Stimulated activated memory B cell treated with anti-CD40 and anti-IgM and Interleukin-4, amounts not matched to agents 10 μg/mL and 1 μg/mL and 100 μg/mL, for 72 hours (primary cell): ENCODE measurements around the gene PFKP.

Experiments
- ATAC-seq: fragments of 150-1000 bp; cut with Tn5 transposase; 2 replicates; pipeline ENCODE4 v1.10.0; 2021
- H3K27ac Mint-ChIP-seq: one replicate; pipeline ENCODE4 v1.8.0; 2022; ENCODE audit warnings: mild to moderate bottlenecking, mixed read lengths
- H3K27me3 Mint-ChIP-seq: one replicate; pipeline ENCODE4 v1.8.0; 2022; ENCODE audit warnings: mixed read lengths
- H3K36me3 Mint-ChIP-seq: one replicate; pipeline ENCODE4 v1.8.0; 2022; ENCODE audit warnings: mixed read lengths
- H3K4me1 Mint-ChIP-seq: one replicate; pipeline ENCODE4 v1.8.0; 2022; ENCODE audit warnings: mixed read lengths
- H3K4me3 Mint-ChIP-seq: one replicate; pipeline ENCODE4 v1.8.0; 2022; ENCODE audit warnings: mild to moderate bottlenecking, moderate library complexity, mixed read lengths
- H3K9me3 Mint-ChIP-seq: one replicate; pipeline ENCODE4 v1.8.0; 2022; ENCODE audit warnings: mixed read lengths

Gene PFKP

DNA sequence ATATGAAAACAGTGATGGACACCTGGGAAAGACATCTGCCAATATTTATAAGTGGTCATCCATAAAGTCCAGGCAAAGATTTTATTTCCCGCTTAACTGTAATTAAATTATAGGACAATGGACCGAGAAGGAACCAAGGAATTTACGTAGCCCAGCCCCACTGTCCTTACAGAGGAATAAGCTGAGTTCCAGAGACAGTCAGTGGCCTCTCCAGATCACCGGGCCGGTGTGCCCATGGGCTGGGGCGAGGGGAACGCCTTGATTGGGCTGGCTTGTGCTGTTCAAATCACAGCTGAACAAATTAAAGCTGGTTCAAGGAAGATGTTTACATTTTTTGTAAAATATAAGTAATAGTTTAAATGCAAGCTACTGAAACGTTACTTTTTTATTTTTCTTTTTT, 40.7 kb downstream of the PFKP start:
- no peak overlapping the region for H3K27ac Mint-ChIP-seq
- no peaks in the 10 kb centered on the region for H3K9me3 Mint-ChIP-seq
- no peak for ATAC-seq
- H3K36me3 Mint-ChIP-seq: peaks cover 76% of the 10 kb centered on the region
- H3K4me3 Mint-ChIP-seq: no peak overlapping the region
- H3K27me3 Mint-ChIP-seq: no peaks in the 10 kb centered on the region
- H3K4me1 Mint-ChIP-seq: peaks cover 15% of the 10 kb centered on the region

DNA sequence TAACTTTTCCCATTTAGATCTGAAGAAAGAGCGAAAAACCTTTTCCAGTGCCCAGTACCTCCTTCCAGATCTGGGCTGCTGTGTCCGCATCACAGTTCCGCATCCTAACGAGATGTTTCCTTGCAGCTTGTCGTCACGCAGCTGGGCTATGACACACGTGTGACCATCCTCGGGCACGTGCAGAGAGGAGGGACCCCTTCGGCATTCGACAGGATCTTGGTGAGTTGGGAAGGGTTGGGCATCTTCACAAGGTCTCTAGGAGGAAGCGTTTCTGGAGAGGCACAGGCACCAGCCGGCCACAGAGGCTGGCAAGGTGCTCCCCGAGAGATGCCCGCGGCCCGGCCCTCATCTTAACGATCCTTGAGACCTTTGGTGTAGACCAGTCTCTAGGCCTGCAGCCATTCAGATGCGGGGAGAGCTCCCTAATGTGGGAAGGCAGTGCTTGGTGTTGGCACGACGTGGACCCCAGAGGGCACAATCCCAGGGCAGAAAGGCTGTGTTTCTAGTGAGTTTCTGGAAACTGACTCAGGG, 41.3 kb downstream of the PFKP start:
- H3K36me3 Mint-ChIP-seq: peaks cover 76% of the 10 kb centered on the region
- no peak overlapping the region for H3K27ac Mint-ChIP-seq

DNA sequence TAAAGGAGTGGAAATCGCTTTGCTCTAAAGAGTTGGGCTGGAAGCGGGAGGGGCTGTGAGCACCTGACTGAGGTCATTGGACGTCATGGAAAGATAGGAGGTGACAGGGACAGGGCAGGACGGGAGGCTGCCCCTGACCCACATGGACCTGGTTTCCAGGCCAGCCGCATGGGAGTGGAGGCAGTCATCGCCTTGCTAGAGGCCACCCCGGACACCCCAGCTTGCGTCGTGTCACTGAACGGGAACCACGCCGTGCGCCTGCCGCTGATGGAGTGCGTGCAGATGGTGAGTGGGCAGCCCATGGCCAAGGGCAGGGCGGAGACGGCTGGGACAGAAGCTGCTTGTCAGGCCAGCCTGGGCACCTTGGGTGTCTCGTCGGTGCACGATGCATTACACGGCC, 41.8 kb downstream of the PFKP start:
- no peaks in the 10 kb centered on the region for H3K9me3 Mint-ChIP-seq
- no peak for ATAC-seq
- H3K27me3 Mint-ChIP-seq: no peaks in the 10 kb centered on the region
- peaks cover 74% of the 10 kb centered on the region for H3K36me3 Mint-ChIP-seq
- no peak overlapping the region for H3K4me3 Mint-ChIP-seq
- H3K27ac Mint-ChIP-seq: no peak overlapping the region
- peaks cover 15% of the 10 kb centered on the region for H3K4me1 Mint-ChIP-seq

More for the DNA sequence above, 41.3 kb downstream of the PFKP start:
- ATAC-seq: no peak
- H3K4me3 Mint-ChIP-seq: no peak overlapping the region
- no peaks in the 10 kb centered on the region for H3K9me3 Mint-ChIP-seq
- H3K4me1 Mint-ChIP-seq: peaks cover 15% of the 10 kb centered on the region
- H3K27me3 Mint-ChIP-seq: no peaks in the 10 kb centered on the region

DNA sequence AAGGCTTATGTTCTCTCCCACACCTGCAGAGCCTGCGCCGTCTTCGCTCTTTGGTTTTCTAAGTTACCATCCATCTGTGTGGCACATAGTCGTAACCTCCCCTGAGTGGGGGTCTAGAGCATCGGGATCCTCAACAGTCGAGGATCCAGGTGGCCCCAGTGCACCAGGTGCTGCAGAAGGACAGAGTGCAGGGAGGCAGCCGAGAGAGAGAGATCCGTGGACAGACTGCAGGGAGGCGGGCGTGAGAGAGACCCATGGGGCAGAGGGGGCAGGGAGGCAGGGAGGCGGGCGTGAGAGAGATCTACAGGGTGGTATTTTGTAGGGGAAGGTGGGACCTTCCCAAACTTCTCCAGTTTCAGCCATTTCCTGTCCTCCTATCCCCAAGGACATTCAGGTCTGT, 42.3 kb downstream of the PFKP start:
- H3K4me1 Mint-ChIP-seq: peaks cover 15% of the 10 kb centered on the region
- ATAC-seq: no peak
- H3K36me3 Mint-ChIP-seq: peaks cover 74% of the 10 kb centered on the region

DNA sequence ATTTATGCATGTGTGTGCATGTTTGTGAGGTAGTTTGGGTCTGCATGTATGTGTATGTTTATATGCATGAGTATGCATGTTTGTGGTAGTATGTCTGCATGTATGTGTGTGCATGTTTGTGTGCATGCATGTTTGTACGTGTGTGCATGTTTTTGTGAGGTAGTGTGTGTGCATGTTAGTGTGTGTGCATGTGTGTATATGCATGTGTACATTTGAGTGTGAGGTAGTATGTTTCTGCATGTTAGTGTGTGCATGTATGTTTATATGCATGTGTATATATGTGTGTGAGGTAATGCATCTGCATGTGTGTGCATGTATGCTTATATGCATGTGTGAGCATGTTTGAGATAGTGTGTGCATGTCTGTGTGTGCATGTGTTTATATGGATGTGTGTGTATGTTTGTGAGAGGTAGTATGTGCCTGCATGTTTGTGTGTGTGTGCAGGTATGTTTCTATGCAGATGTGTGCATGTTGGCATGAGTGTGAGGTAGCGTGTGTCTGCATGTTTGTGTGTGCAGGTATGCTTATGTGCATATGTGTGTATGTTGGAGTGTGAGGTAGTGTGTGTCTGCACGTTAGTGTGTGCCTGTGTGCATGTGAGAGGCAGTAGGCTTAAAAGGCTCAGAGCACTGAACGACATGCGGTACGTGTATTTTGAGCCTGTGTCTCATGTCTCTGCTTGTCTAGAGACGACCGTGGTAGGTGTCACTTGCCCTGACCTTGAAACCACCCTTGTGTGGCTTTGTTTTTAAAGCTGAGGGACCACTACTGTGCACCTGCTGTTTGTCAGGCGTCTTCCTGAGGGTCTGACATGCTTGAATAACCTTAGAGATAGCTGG, 43.7 kb downstream of the PFKP start:
- no peak for ATAC-seq
- H3K27ac Mint-ChIP-seq: no peak overlapping the region
- peaks cover 74% of the 10 kb centered on the region for H3K36me3 Mint-ChIP-seq
- no peaks in the 10 kb centered on the region for H3K27me3 Mint-ChIP-seq
- peaks cover 15% of the 10 kb centered on the region for H3K4me1 Mint-ChIP-seq
- no peaks in the 10 kb centered on the region for H3K9me3 Mint-ChIP-seq
- no peak overlapping the region for H3K4me3 Mint-ChIP-seq

More for the DNA sequence above, 42.3 kb downstream of the PFKP start:
- no peak overlapping the region for H3K27ac Mint-ChIP-seq
- H3K9me3 Mint-ChIP-seq: no peaks in the 10 kb centered on the region
- H3K27me3 Mint-ChIP-seq: no peaks in the 10 kb centered on the region
- no peak overlapping the region for H3K4me3 Mint-ChIP-seq

DNA sequence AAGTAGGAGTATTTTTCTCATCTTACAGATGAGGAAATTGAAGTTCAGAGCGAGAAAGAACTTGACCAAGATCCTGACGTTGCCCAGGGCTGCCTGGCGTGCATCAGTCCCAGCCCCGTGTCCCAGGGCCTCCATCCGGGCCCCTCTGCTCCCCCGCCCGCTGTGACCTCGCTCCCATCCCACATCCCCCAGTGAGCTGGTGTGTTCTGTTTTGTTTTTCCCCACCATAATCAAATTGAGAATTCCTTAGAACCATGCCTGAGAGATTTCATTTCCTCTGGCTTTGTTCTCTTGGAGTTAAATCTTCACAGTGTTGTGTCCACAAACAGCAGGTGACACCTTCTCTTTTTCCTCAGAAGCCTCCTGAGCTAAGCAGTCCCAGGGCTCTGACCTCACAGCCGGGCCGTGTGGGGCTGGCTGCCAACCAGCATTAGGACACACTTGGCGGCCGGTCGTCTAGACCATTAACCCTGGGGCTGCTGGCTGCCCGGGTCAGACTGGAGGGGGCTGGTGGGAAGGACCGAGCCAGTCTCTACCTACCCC, 44.3 kb downstream of the PFKP start:
- Mint-ChIP-seq H3K27me3 (no peaks in the 10 kb centered on the region), H3K4me1 (peaks cover 15% of the 10 kb centered on the region), H3K27ac (no peak overlapping the region), H3K9me3 (no peaks in the 10 kb centered on the region), H3K4me3 (no peak overlapping the region), H3K36me3 (peaks cover 81% of the 10 kb centered on the region)
- ATAC-seq: no peak

DNA sequence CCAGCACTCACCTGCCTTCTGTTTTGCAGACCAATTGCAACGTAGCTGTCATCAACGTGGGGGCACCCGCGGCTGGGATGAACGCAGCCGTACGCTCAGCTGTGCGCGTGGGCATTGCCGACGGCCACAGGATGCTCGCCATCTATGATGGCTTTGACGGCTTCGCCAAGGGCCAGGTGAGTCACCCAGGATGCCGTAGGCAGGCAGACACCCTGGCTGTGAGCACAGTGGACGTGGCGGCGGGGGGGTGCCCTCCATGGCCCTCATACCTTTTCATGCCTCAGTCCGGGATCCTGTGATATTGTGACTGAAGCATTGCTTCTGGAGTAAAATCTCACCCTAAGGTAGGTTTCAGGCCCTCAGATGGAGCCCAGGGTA, 46.0 kb downstream of the PFKP start:
- H3K27ac Mint-ChIP-seq: no peak overlapping the region
- ATAC-seq: no peak
- H3K4me3 Mint-ChIP-seq: no peak overlapping the region
- no peaks in the 10 kb centered on the region for H3K9me3 Mint-ChIP-seq
- no peaks in the 10 kb centered on the region for H3K27me3 Mint-ChIP-seq
- peaks cover 84% of the 10 kb centered on the region for H3K36me3 Mint-ChIP-seq
- peaks cover 15% of the 10 kb centered on the region for H3K4me1 Mint-ChIP-seq

DNA sequence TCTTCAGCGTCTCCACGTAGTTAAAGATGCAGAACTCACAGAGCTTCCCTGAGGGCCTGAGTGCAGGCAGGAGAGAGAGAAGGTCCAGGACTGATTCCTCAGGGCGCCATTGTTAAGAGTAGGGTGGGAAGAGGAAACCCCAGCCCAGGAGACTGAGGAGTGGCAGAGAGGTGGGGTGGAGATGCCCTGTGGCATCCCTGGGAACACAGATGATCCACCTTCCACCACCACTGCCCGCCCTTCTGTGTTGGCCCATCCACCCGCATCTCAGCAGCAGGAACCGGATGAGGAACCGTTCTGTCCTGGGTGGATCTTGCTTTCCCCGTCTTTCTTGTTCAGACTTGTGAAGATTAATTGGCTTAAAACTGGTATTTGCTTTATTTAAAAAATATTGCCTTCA, 48.3 kb downstream of the PFKP start:
- no peak overlapping the region for H3K4me3 Mint-ChIP-seq
- no peaks in the 10 kb centered on the region for H3K27me3 Mint-ChIP-seq
- H3K9me3 Mint-ChIP-seq: no peaks in the 10 kb centered on the region
- H3K27ac Mint-ChIP-seq: no peak overlapping the region
- no peak for ATAC-seq
- peaks cover 81% of the 10 kb centered on the region for H3K36me3 Mint-ChIP-seq
- H3K4me1 Mint-ChIP-seq: peaks cover 12% of the 10 kb centered on the region

DNA sequence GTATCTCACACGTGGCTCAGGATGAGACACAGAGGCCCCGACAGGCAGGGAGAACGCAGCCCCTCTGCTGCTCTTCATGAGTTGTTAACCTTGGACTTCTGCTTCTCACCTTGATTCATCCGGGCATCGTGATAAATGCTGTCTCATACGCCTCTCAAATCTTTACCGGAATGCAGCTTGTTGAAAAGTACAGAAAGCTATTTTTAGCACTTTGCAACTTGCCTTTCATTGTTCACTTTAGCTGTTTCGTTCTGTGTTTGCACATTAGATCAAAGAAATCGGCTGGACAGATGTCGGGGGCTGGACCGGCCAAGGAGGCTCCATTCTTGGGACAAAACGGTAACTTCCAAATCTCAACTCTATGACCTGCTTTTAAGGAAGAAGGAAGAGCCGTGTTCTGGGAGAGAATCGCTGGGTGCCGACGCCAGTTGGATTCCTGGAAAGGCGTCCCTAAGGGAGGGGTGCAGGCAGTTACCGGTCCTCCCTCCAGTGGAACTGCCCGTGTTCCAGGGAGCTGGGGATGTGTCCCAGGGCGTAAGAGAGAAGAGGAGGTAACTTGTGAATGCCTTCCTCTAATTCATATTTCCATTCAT, 49.3 kb downstream of the PFKP start:
- Mint-ChIP-seq H3K4me1 (peaks cover 3% of the 10 kb centered on the region), H3K36me3 (peaks cover 77% of the 10 kb centered on the region), H3K27me3 (no peaks in the 10 kb centered on the region), H3K9me3 (no peaks in the 10 kb centered on the region), H3K4me3 (no peak overlapping the region), H3K27ac (no peak overlapping the region)
- no peak for ATAC-seq

DNA sequence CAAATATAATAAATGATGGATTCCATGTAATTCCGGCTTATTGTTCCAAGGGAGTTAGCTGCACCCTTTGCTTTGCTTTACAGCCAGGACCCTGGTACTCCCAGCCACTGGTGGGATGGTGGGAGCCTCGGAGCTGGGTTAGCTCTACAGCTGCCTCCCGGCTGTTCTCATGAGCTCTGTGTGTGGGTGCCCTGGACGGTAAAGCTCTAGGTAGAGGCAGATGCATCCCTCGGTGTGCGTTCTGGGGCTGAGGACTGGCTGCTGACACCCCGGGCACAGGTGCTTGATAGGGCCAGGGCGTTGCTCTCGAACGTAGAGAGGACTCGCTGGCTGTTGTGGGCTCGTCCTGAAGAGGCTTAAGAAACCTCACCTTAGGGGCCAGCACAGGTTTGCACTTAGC, 50.1 kb downstream of the PFKP start:
- no peaks in the 10 kb centered on the region for H3K27me3 Mint-ChIP-seq

DNA sequence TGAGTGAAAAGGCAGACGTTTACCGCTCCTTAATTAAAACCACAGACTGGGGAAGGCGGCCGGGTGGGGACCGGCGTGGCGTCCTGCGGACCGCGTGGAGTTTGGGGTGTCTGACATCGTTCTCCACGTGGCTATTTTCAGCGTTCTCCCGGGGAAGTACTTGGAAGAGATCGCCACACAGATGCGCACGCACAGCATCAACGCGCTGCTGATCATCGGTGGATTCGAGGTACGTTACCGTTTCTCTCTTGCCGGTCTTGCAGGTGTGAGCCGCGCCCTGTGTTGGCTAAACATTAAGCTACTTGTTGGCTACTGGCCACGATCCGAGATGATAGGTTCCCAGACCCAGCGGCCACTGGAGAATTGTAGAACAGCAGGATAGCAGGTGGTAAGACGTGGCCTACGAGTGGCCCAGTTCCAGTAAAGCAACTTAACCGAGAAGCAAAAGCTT, 51.3 kb downstream of the PFKP start:
- no peak for ATAC-seq
- H3K4me1 Mint-ChIP-seq: no peaks in the 10 kb centered on the region
- peaks cover 80% of the 10 kb centered on the region for H3K36me3 Mint-ChIP-seq
- H3K4me3 Mint-ChIP-seq: no peak overlapping the region
- H3K27ac Mint-ChIP-seq: no peak overlapping the region
- no peaks in the 10 kb centered on the region for H3K9me3 Mint-ChIP-seq
- no peaks in the 10 kb centered on the region for H3K27me3 Mint-ChIP-seq

More for the DNA sequence above, 50.1 kb downstream of the PFKP start:
- Mint-ChIP-seq H3K9me3 (no peaks in the 10 kb centered on the region), H3K36me3 (peaks cover 80% of the 10 kb centered on the region), H3K4me1 (no peaks in the 10 kb centered on the region), H3K27ac (no peak overlapping the region), H3K4me3 (no peak overlapping the region)
- ATAC-seq: no peak

DNA sequence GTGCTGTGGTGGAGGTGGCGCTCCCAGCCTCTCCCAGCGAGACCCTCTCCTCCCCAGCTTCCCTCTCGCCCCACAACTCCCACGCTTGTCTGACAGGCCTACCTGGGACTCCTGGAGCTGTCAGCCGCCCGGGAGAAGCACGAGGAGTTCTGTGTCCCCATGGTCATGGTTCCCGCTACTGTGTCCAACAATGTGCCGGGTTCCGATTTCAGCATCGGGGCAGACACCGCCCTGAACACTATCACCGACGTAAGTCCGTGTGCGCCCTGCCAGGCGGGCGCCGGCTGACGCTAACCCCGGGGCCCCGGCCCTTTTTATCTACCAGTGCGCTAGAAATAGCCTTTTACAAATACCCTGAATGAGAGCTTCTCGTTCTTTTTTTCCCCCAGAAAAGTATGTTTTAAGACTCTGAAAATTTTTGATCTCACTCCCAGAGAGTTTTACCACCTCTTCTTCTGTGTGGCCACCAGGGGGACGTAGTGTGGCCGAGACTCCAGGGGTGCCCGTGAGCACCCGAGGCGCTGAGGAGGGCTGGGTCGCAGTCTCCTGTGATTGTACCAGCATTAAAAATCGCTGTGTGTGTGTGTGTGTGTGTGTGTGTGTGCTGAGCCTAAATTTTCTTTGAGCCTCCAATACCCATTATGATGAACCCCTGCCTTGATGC, 52.6 kb downstream of the PFKP start:
- H3K27ac Mint-ChIP-seq: no peak overlapping the region
- H3K4me1 Mint-ChIP-seq: no peaks in the 10 kb centered on the region
- ATAC-seq: no peak
- no peak overlapping the region for H3K4me3 Mint-ChIP-seq
- no peaks in the 10 kb centered on the region for H3K27me3 Mint-ChIP-seq
- no peaks in the 10 kb centered on the region for H3K9me3 Mint-ChIP-seq
- H3K36me3 Mint-ChIP-seq: peaks cover 77% of the 10 kb centered on the region

DNA sequence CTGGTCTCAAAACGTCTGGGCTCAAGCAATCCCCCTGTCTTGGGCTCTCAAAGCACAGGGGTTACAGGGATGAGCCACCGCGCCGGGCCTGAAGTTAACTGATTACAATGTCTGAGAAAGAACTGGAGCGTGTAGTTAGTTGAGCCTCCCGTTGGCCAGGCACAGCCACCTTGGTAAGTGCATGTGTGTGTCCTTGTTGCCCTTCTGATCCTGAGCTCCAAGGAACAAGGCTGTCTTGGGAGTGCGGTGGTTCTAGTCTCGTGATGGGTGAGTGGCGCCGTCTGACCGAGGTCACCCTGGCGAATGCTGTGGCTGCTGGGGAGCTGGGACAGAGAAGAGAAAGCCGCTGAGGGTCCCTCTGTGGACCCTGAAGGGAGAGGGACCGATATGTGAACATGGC, 54.7 kb downstream of the PFKP start:
- H3K4me3 Mint-ChIP-seq: no peak overlapping the region
- H3K4me1 Mint-ChIP-seq: peaks cover 5% of the 10 kb centered on the region
- no peak for ATAC-seq
- H3K27ac Mint-ChIP-seq: no peak overlapping the region
- H3K9me3 Mint-ChIP-seq: no peaks in the 10 kb centered on the region
- H3K36me3 Mint-ChIP-seq: peaks cover 62% of the 10 kb centered on the region
- H3K27me3 Mint-ChIP-seq: no peaks in the 10 kb centered on the region

DNA sequence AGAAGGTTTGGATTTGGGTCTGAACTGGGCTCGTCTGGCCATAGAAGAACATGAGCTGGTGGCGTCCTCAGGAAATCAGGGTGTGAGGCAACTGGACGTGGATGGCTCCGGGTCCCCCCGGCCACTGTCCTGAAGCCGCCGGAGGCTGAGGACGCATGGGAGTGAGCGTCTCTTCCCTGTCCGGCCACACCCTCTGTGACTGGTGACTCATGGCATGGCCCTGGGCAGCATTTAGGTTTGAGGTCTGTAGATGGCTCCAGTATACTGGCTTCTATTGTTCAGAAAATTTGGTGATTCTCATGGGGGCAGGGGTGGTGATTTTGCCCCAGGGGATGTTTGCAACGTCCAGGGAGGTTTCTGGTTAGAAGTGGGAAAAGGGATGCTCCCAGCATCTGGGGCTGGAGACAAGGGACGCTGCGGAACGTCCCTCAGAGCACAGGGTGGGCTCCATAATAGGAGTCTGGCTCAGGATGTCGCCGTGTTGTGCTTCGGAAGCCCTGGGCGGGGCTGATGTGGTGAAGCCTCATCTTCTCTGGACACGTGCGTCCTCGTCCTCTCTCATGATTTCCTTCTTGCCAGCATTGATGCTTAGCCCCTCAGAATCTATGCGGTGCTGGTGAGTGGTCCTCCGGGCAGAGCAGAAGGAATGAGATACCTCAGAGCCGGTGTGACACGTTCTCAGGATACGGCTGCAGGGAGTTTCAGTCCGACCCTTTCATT, 55.3 kb downstream of the PFKP start:
- Mint-ChIP-seq H3K27me3 (no peaks in the 10 kb centered on the region), H3K4me1 (peaks cover 5% of the 10 kb centered on the region), H3K36me3 (peaks cover 56% of the 10 kb centered on the region)

More for the DNA sequence above, 55.3 kb downstream of the PFKP start:
- no peak overlapping the region for H3K27ac Mint-ChIP-seq
- no peak overlapping the region for H3K4me3 Mint-ChIP-seq
- no peak for ATAC-seq
- H3K9me3 Mint-ChIP-seq: no peaks in the 10 kb centered on the region
